Stimulated activated CD4-positive, alpha-beta T cell treated with anti-CD3 and anti-CD28 coated beads, Interleukin-12 subunit alpha, Interleukin-12 subunit beta, amount 100 ng/mL, for 24 hours (primary cell): Measurements from ENCODE around the gene TECRL.

ENCODE experiments used
- DNase-seq, 2 experiments: peaks; one replicate each; pipeline ENCODE4 v3.0.0-alpha.2; 2020; ENCODE audit warnings: low read depth in 2 of 2

The TECRL gene

DNA sequence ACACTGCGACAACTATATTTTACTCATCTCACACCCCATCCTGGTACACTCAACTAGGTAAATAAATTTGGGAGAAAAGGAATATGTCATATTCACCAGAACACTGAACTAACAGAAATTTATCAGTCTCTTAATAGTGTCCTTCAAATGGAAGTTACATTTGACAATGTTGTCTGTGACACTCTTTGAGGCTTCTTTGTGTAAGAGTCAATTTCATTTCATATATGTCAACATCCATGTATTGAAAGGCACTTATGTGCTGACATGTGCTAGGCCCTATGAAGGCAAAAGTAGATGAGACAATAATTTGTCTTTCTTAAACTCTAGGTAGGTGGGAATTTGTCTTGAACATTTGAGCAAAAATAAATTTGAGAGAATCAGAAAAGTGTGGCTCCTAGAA lies 82.0 kb downstream of the TECRL start:
- no peak for DNase-seq

DNA sequence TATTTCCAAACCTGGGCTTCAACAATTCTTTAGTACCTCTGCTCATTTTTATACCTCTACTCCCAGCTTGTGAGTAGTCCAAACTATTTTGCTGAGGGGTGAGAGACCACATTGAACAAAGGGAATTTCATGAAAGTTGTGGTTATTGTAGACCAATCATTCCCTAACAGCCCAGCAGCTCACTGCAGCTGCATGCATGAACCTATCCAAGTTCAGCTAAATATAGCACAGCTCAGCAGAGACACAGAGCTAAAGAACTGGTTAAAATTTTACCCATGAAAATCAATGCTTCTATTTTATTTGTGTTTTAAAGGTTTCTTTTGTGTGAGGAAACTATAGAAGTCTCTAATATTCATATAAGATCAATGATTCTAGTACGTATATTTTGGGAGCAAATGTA lies 82.7 kb downstream of the TECRL start:
- no peak for DNase-seq

- no peak for DNase-seq
Observed at GRCh38 chr4:64306255-64306565, 103.0 kb downstream of the TECRL start.

DNA sequence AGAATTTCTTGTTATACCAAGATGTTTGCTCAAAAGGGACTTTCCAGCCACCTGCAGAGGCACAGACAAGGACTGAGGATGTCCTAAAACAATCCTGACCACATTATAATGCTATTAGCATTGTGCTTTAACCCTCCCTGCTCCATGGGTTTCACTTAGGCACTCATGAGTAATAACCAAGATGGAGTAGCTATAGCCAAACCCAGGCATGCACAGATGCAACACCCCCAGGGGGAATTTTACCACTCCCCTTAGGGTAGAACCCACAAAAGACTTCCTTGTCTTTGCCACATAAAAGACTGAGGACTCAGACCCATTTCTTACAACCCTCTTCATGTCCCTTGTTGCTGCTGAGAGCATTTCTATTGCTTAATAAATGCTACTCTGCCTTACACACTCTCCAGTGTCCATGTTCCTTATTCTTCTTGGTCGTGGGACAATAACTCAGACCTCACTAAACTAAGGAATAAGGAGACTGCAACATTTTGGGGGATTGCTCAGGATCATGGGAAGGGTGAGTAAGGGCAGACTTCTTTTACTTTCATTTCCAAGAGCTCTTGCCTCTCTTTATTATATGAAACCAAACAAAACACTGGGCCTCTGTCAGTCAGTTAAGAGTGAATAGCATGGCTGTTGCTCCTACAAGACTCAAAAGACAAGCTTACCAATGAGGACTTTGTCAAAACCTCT lies 103.5 kb downstream of the TECRL start:
- no peak for DNase-seq

- DNase-seq: no peak
Observed at GRCh38 chr4:64272432-64272831, 136.8 kb downstream of the TECRL start.

DNA sequence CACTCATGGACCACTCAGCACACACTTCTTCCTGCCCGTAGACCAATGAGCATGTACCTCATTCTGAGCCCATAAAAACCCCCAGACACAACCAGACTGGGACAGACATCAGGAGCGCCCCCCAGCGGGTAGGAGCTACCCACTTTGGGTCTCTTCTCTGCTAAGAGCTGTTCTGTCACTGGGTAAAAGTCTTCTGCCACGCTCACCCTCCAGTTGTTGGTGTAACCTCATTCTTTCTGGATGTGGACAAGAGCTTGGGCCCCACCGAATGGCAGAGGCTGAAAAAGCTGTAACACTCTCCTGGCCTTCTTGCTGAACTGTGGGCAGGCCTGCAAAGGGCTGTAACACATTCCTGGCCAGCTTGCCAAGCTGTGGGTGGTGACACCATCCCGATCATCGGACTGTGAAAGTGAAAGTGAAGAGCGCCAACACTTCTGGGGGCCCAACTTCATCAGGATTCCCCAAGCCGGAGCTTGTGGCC lies 137.6 kb downstream of the TECRL start:
- no peak for DNase-seq

DNA sequence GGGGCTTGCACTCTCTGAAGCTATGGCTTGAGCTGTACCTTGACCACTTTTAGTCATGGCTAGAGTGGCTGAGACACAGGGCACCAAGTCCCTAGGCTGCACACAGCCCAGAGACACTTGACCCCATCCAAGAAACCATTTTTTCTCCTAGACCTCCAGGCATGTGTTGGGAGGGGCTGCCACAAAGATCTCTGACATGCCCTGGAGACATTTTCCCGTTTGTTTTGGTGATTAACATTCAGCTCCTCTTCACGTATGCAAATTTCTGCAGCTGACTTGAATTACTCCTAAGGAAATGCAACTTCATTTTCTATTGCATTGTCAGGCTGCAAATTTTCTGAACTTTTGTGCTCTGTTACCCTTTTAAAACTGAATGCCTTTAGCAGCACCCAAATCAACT lies 142.6 kb downstream of the TECRL start:
- DNase-seq: no peak

GRCh38 chr4:64266263-64266662 lies 143.0 kb downstream of the TECRL start:
- no peak for DNase-seq

GRCh38 chr4:64251781-64252180 lies 157.5 kb downstream of the TECRL start:
- DNase-seq: no peak

DNA sequence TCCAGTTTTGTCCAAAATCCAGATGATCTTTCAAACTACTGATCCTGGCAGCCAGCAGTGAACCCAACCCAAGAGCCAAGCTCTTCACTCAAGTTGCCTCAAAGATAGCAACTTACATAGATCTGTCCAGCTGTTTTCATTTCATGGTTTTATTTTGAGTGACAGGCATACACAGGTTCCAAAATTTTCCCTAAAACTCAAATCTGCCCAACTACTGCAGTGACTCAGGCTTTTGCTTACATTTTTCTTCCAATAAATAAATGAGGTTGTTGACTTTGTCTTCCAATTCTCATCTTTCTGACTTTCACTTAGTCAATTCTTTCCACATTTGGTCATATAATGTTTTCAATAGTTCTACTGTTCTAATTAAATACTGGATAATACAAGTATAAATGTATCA lies 158.8 kb downstream of the TECRL start:
- DNase-seq: no peak

DNA sequence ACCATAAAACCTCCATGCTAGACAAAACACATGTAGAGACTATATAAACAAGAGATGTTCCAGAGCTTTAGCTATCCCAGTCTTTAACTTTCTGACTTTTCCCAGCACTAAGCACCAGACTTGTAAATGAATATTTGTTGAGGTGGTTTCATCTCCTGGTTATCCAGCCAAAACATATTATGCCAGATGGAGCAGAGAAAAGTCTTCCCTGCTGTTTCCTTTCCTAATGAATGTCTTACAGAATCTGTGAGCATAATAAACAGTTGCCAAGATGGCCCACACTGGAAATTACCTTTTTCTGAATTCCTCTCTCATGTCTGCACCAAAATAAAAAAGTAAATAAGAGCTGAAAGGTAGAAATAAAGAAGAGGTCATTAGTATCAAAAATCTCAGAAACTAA lies 159.2 kb downstream of the TECRL start:
- DNase-seq: no peak

DNA sequence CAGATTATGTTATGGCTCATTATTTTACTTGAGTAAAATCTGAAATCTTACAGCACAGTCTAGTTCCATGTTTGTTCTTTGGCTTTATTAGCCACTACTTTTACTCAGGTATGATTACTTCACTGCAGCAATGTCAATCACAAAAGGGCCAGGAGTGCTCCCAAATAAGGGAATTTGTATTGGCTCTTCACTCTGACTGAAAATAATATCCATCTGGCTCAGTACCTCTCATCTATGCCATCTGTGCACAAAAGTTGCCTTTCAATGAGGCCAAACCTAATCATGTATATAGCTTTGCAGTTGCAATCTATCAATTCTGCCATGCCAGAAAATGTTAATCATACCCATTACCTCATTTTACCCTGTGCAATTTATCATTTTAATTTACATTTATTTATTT lies 161.1 kb downstream of the TECRL start:
- no peak for DNase-seq

DNA sequence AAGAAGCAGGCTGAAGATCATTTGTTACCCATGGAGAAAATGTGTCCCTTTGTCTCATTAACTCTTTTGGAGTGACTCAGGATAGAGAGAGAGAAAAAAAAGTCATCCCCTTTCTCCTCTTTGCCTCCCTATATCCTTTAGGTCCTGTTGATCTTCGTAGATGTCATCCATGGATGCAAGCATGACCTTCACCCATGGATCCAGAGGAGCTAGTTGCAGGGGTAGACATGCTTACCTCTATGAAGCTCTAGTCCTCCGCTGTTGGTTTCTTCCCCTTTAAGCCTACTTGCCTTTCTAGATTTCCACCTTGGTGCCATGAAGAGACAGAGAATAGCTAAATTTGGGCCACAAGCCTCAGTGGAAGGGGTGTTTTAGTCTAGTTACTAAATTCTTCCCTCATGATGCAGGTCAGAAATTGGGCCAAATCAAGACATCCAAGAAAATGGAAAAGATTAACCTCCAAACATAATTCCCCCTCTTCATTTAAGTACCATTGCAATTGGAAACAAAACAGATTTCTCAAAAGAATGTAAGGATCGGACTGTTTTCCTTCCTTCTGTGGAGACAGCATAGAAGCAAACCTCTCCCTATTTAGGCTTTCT lies 178.4 kb downstream of the TECRL start:
- no peak for DNase-seq
